AG09309 (cell line): Measurements from ENCODE around the gene RELL1.

Experiments
- DNase-seq: peaks from one replicate; pipeline ENCODE4 v3.0.0-alpha.2; 2010; ENCODE audit warnings: low read depth
- H3K4me3 ChIP-seq: 2 replicates; pipeline ENCODE4 v1.5.1; 2011; ENCODE audit warnings: mild to moderate bottlenecking, low read depth, low read length, moderate library complexity; ENCODE audit not compliant: control insufficient read depth
- TF ChIP-seq, protein P1 (sequence below): IDR thresholded peaks from 2 replicates; pipeline ENCODE4 v1.5.1; 2011; ENCODE audit warnings: mild to moderate bottlenecking, low read depth, low read length, inconsistent platforms; ENCODE audit not compliant: insufficient read depth, control insufficient read depth; ENCODE audit errors: missing control alignments

Gene RELL1

DNA sequence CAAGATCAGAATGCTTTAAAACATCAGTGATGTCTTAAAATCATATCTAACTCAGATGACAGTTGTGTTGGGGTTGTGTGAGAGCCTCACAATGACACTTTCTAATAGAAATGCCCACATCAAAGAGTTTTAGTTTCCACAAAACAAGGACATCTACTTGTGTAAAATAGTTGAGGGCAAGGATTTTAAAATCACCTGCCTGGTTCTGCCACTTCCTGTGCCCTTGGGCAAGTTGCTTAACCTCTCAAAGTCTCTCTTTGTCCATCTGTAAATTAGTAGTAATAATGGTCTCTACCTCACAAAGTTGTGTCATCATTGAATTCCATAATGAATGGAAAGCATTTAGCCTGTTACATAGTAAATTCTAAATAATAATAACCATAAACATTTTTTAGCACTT is 41.9 kb upstream of the RELL1 start:
- H3K4me3 ChIP-seq, result no peak overlapping the region
- no peak for DNase-seq
- TF ChIP-seq, protein P1, sequence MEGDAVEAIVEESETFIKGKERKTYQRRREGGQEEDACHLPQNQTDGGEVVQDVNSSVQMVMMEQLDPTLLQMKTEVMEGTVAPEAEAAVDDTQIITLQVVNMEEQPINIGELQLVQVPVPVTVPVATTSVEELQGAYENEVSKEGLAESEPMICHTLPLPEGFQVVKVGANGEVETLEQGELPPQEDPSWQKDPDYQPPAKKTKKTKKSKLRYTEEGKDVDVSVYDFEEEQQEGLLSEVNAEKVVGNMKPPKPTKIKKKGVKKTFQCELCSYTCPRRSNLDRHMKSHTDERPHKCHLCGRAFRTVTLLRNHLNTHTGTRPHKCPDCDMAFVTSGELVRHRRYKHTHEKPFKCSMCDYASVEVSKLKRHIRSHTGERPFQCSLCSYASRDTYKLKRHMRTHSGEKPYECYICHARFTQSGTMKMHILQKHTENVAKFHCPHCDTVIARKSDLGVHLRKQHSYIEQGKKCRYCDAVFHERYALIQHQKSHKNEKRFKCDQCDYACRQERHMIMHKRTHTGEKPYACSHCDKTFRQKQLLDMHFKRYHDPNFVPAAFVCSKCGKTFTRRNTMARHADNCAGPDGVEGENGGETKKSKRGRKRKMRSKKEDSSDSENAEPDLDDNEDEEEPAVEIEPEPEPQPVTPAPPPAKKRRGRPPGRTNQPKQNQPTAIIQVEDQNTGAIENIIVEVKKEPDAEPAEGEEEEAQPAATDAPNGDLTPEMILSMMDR, result no peak

DNA sequence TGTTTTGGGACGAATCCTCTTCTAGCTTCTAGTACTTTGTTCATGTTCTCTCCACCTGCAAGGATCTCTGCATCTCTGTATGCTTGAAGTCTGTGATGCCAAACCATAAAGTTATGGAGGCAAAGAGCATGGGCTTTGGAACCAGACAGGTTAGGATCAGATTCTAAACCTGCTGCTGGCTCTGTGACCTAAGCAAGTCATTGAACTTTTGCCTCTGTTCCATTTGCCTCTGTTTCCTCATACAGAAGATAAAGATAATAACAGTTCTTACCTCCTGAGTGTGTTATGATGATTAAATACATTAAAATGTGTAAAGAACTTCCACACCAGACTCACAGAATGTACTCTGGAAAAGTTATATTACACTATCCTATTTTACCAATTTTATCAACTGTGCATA is 41.5 kb upstream of the RELL1 start:
- TF ChIP-seq, protein P1, result no peak
- H3K4me3 ChIP-seq, result no peak overlapping the region
- DNase-seq, result no peak

DNA sequence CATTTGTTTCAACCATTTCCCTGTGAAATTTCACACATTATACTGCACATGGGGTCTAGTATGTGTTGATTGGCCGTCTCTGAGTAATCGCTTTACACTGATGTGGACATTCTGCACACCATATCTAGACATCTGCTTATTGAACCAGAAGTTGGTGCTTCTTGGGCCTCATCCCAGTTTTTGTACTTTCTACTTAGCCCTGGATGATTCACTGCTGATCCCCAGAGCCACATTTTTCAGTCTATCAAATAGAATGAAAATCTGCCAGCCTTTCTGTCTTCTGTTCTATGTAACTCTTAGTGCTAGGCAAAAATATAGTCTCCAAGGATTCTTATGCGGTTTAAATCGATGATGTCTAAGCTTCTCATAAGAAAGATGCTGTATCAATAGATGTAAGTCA is 40.5 kb upstream of the RELL1 start:
- TF ChIP-seq, protein P1, result no peak
- no peak for DNase-seq
- H3K4me3 ChIP-seq, result no peak overlapping the region

DNA sequence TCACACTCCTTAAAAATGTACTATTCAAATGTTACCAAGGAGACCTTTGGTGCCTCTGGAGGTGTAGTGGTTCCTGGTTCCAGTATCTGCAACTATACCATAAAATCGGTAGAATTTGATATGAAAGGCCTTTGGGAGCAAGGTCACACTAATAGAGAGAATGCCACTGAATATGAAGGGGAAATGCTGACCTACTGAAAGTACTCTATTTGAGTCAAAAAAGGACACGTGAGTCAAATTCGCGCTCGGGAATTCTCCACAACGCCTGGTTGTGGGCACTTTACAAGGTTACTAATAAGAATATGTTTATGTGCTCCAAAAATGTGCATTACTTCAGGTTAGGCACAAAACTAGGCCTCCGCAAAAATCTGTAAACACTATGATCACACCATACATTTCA is 39.5 kb upstream of the RELL1 start:
- no peak overlapping the region for H3K4me3 ChIP-seq
- no peak for DNase-seq
- TF ChIP-seq, protein P1, result no peak

DNA sequence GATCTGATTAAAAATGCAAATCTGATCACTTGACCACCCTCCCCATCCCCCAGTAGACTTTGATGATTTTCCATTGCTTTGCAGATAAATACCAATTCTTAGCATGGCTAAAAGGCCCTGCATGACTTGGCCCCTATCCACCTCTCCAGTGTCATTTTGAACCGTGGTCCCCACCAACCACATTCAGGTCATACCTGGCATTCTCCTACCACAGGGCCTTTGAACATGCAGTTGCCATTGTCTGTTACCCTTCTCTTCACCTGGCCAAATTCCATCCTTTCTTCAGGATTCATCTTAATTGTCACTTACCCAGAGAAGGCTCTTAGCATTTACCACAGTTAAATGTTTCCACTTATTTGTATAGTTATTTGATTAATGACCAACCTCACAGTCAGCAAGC is 36.9 kb upstream of the RELL1 start:
- DNase-seq, result no peak
- TF ChIP-seq, protein P1, result no peak
- H3K4me3 ChIP-seq, result no peak overlapping the region

DNA sequence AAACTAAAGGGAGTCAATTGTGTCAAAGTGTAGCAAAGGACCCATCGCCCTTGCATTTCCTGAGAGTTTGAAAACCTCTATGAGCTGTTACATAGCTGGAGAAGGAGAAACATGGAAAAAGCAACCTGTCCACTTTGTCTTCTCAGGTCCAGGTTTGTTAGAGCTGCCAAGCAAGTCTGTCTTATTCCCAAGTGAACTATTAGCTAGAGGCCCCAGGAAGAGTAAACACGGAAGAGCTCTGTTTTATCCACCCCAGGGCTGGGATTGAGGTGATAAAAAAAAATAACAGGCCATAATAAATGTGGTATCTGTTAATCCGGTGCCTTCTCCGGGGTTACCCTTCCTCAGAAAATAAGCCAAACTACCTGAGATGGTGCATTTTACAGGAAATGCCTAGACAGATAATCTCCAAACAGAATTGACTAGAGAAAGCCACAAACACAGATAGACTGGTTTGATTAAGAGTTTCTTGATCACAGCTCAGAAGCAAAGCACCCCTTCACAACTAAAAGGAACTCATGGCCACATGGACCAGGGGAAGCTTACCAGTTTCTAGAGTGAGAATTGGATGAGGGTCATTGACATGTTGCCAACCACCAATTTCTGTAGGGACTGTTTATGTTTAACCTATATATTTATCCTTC is 35.9 kb upstream of the RELL1 start:
- H3K4me3 ChIP-seq, result no peak overlapping the region
- TF ChIP-seq, protein P1, result no peak
- no peak for DNase-seq

DNA sequence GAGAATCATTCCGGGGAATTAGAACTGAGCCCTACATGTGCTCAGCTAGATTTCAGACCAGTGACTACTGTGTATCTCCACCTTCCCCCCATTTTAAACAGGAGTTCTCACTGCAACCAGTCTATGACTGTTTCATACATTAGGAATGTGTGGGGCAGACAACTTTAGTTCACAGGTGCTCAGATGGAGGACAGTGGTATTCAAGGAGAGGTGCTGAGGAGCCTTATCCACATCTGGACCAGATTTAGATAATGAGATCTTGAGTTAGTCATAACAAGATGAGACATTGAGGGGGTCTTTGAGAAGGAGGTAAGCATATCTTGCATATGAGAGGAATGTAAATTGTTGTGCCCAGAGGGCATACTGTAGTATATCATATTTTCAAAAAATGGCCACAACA is 32.8 kb upstream of the RELL1 start:
- DNase-seq, result no peak
- TF ChIP-seq, protein P1, result no peak
- H3K4me3 ChIP-seq, result no peak overlapping the region
